Liver (tissue), 3 donors: ENCODE data around the gene PARP8.

ENCODE experiments used
- RAD21 ChIP-seq, 2 donors: IDR thresholded peaks; 2 replicates each; pipeline ENCODE4 v1.6.1; 2016; ENCODE audit warnings: antibody characterized with exemption in 2 of 2, mild to moderate bottlenecking in 2 of 2
- TF ChIP-seq, protein P1 (sequence below): fragments of 150-350 bp; IDR thresholded peaks from 2 replicates; pipeline ENCODE4 v1.5.1; 2017; ENCODE audit warnings: improper control_type of control experiment, low read depth, low read length; ENCODE audit not compliant: missing input control
- TF ChIP-seq, protein P2 (sequence below): IDR thresholded peaks from 2 replicates; pipeline ENCODE4 v1.6.1; 2016; ENCODE audit warnings: antibody characterized with exemption
- donor health status: healthy.
- donor health status: healthy.

DNA sequence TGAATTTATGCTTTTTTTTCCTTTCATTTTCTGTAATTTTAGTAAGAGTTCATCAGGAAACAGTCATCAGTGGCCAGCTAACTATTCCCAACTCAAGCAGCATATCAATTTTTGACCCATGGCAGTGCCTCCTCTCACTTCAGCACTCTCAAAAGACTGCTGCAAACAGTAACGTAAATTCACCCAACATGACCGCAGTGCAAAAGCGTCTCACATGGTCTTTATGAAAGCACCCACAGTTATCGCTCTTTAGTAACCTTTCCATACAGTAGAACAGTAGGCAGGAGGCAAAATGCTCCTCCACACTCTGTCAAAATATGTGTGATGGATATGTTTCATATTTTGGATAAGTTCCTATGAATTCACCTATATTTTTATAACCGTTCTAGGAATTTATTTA is 48.6 kb downstream of the PARP8 start:
- TF ChIP-seq, protein P1, sequence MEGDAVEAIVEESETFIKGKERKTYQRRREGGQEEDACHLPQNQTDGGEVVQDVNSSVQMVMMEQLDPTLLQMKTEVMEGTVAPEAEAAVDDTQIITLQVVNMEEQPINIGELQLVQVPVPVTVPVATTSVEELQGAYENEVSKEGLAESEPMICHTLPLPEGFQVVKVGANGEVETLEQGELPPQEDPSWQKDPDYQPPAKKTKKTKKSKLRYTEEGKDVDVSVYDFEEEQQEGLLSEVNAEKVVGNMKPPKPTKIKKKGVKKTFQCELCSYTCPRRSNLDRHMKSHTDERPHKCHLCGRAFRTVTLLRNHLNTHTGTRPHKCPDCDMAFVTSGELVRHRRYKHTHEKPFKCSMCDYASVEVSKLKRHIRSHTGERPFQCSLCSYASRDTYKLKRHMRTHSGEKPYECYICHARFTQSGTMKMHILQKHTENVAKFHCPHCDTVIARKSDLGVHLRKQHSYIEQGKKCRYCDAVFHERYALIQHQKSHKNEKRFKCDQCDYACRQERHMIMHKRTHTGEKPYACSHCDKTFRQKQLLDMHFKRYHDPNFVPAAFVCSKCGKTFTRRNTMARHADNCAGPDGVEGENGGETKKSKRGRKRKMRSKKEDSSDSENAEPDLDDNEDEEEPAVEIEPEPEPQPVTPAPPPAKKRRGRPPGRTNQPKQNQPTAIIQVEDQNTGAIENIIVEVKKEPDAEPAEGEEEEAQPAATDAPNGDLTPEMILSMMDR: no peak
- TF ChIP-seq, protein P2, sequence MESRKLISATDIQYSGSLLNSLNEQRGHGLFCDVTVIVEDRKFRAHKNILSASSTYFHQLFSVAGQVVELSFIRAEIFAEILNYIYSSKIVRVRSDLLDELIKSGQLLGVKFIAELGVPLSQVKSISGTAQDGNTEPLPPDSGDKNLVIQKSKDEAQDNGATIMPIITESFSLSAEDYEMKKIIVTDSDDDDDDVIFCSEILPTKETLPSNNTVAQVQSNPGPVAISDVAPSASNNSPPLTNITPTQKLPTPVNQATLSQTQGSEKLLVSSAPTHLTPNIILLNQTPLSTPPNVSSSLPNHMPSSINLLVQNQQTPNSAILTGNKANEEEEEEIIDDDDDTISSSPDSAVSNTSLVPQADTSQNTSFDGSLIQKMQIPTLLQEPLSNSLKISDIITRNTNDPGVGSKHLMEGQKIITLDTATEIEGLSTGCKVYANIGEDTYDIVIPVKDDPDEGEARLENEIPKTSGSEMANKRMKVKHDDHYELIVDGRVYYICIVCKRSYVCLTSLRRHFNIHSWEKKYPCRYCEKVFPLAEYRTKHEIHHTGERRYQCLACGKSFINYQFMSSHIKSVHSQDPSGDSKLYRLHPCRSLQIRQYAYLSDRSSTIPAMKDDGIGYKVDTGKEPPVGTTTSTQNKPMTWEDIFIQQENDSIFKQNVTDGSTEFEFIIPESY: no peak
- no peak for TF ChIP-seq RAD21 (IDR thresholded peaks at IDR 0.05)
